GM12892 (cell line): ENCODE results near the gene SLC7A4.

Experiments
- POLR2A ChIP-seq: IDR thresholded peaks from 2 replicates; pipeline ENCODE4 v1.6.1; 2011; ENCODE audit warnings: low read depth, low read length, control low read depth
- POLR2AphosphoS5 ChIP-seq: IDR thresholded peaks from 2 replicates; pipeline ENCODE4 v1.6.1; 2011; ENCODE audit warnings: low read depth, low read length, control low read depth

GRCh38 chr22:20994902-20995241 lies 37.5 kb downstream of the SLC7A4 start:
- TF ChIP-seq POLR2A (no peak), POLR2AphosphoS5 (no peak)
